ENCODE data around the gene F10.

F10 gene

GRCh38 chr13:113117911-113118260, 4.7 kb upstream of the F10 start:
- DNase-seq = no peak

- DNase-seq = no peak
These were observed 4.2 kb upstream of the F10 start for GRCh38 chr13:113118261-113119021.

GRCh38 chr13:113119166-113119821, 3.3 kb upstream of the F10 start:
- DNase-seq = no peak

- no peak for DNase-seq
These were observed 2.8 kb upstream of the F10 start for GRCh38 chr13:113119822-113120189.

GRCh38 chr13:113120300-113121182, 2.1 kb upstream of the F10 start:
- DNase-seq = no peak

- DNase-seq = no peak
These were observed 1.2 kb upstream of the F10 start for GRCh38 chr13:113121183-113121927.

- no peak for DNase-seq
These were observed 599 bp upstream of the F10 start for GRCh38 chr13:113121928-113122471.

- DNase-seq = peak; percentile 8
These were observed 915 bp downstream of the F10 start for GRCh38 chr13:113123226-113124201.

- DNase-seq = no peak
These were observed 1.8 kb downstream of the F10 start for GRCh38 chr13:113124211-113124970.

- DNase-seq = no peak
These were observed 3.1 kb downstream of the F10 start for GRCh38 chr13:113125506-113126264.

GRCh38 chr13:113126265-113127150, 3.9 kb downstream of the F10 start:
- DNase-seq = no peak

- DNase-seq = no peak
These were observed 6.9 kb downstream of the F10 start for GRCh38 chr13:113129480-113129879.

GRCh38 chr13:113129921-113130750, 7.5 kb downstream of the F10 start:
- DNase-seq = no peak

- DNase-seq = no peak
These were observed 12.7 kb downstream of the F10 start for GRCh38 chr13:113135281-113135760.

- no peak for DNase-seq
These were observed 15.2 kb downstream of the F10 start for GRCh38 chr13:113137691-113138298.

GRCh38 chr13:113138792-113139551, 16.4 kb downstream of the F10 start:
- no peak for DNase-seq

Measured in NCI-H1694 treated with DMSO at 0.1 percent for 48 hours (cell line).